Transverse colon (tissue), 3 donors: ENCODE data around the gene GALNT2.

ENCODE experiments used
- EP300 ChIP-seq: sonication (generic); formaldehyde crosslinking; IDR thresholded peaks from one replicate; pipeline ENCODE4 v1.6.1; 2017; ENCODE audit warnings: antibody characterized with exemption, low read depth
- POLR2A ChIP-seq: fragments of 450-650 bp; IDR thresholded peaks from one replicate; pipeline ENCODE4 v1.6.1; 2016; ENCODE audit warnings: antibody characterized with exemption, mild to moderate bottlenecking, moderate library complexity
- TF ChIP-seq, protein P1 (sequence below), 5 experiments: fragments of 200-600 bp in 3 of 5; fragments of 450-650 bp in 2 of 5; sonication (generic) in 3 of 5; IDR thresholded peaks; 1 replicate in 2 of 5; 2 replicates in 3 of 5; pipeline ENCODE4 v1.5.1; 2016 to 2017; ENCODE audit warnings: antibody characterized with exemption in 5 of 5, inconsistent platforms in 3 of 5, mild to moderate bottlenecking in 2 of 5, moderate library complexity in 1 of 5

DNA sequence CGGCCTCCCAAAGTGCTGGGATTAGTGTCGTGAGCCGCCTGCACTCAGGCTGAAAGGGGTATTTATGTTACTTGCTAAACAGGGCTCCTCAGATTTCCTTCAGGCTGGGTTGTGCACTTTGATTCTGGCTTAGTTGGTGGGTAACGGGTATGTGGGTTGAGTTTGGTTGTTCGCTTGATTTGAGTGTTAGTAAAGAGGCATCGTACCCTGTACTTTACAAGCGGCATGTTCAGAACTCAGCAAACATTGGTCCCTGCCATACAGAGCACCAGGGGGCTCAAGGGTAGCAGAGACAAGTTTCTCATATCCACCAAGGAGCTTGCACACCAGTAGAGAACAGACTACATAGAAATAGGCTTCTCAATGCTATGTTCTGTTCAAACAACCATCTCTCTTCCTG lies 211.3 kb downstream of the GALNT2 start:
- TF ChIP-seq, protein P1, sequence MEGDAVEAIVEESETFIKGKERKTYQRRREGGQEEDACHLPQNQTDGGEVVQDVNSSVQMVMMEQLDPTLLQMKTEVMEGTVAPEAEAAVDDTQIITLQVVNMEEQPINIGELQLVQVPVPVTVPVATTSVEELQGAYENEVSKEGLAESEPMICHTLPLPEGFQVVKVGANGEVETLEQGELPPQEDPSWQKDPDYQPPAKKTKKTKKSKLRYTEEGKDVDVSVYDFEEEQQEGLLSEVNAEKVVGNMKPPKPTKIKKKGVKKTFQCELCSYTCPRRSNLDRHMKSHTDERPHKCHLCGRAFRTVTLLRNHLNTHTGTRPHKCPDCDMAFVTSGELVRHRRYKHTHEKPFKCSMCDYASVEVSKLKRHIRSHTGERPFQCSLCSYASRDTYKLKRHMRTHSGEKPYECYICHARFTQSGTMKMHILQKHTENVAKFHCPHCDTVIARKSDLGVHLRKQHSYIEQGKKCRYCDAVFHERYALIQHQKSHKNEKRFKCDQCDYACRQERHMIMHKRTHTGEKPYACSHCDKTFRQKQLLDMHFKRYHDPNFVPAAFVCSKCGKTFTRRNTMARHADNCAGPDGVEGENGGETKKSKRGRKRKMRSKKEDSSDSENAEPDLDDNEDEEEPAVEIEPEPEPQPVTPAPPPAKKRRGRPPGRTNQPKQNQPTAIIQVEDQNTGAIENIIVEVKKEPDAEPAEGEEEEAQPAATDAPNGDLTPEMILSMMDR (IDR thresholded peaks at IDR 0.05): no peak
- no peak for TF ChIP-seq POLR2A
- no peak for TF ChIP-seq EP300
